NCI-H146 treated with DMSO at 0.1 percent for 48 hours (cell line): ENCODE data around the gene SCFD2.
A peak's percentile ranks its signal among the peaks of the same experiment; 100 is the strongest.
"Not testable (repeated sequence)": the region's sequence is repeated elsewhere in the genome, so short reads cannot be mapped to it uniquely, and the experiment has no call there.

Source experiments
- DNase-seq: peaks from one replicate; lab custom pipeline; 2025; ENCODE audit not compliant: unreplicated experiment; lab: John Stamatoyannopoulos, UW

SCFD2 gene

DNA sequence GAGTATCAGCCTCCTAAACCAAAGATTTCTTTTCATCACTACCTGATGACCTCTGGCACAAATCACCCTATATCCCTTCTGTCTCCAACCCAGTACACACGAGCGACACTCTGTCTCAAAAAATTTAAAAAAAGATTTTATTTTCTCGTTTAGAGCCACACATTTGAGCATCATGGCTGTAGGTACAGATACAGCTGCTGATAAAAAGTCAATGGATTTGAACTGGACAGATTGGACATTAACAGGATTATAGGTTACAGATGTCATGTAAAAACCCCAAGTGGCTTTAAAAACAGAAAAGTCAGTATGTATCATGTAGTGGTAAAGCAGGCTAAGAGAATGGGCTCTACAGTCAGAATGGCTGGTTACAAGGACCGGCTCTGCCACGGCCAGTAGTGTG, 171.1 kb downstream of the SCFD2 start:
- no peak for DNase-seq

GRCh38 chr4:53193111-53193510, 172.8 kb downstream of the SCFD2 start:
- DNase-seq = no peak

DNA sequence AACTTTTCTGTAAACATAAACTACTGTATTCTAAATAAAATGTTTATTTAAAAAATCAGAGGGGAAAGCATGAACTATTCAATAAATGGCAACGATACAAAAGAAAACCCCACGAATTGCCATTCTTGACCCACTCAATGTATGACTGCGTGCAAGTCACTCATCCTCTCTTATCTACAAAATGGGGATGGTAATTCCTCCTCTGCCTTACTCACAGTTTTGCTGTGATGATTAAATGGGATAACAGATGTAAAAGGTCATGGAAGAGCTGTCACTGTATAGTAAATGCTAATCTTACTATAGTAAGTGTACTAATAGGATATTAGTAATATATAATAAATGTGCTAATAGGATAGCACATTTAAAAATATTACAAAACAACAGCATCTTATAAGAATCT, 173.4 kb downstream of the SCFD2 start:
- no peak for DNase-seq

DNA sequence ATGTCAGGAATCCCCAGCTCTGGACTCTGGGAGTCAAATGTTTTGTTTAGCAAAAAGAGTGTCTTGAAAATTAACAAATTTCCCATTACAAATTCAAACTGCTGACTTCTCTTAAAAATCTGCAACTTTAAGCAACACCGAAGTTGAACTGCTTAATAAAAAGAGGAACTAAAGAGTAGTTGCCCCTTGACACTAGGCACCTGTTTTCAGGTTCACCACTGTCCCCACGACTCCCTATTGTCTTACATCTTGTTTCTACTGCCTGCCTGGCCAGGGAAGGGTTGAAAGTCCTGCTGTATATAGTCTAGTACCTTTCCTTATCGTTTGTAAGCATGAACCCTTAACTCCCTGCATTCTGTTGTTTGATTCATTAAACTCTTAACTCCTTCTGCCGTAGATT, 173.9 kb downstream of the SCFD2 start:
- DNase-seq = no peak

DNA sequence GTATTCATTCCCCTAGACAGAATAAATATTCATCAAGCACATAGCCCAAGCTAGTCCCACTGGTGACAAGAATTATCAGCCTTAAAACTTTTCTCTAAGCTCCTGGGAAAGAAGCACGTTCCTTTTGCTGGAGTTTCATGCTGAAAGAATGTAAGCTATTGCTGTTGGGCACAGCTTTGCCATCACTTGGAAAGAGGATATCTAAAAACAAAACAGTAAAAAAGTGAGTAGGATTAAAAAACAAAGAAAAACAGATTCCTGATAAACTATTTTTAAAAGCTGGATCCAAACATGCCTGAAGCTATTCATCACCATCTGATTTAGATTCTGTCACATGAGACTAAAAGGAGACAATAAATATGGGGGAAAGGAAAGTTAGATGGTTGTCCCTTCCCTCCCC, 176.8 kb downstream of the SCFD2 start:
- DNase-seq = no peak

DNA sequence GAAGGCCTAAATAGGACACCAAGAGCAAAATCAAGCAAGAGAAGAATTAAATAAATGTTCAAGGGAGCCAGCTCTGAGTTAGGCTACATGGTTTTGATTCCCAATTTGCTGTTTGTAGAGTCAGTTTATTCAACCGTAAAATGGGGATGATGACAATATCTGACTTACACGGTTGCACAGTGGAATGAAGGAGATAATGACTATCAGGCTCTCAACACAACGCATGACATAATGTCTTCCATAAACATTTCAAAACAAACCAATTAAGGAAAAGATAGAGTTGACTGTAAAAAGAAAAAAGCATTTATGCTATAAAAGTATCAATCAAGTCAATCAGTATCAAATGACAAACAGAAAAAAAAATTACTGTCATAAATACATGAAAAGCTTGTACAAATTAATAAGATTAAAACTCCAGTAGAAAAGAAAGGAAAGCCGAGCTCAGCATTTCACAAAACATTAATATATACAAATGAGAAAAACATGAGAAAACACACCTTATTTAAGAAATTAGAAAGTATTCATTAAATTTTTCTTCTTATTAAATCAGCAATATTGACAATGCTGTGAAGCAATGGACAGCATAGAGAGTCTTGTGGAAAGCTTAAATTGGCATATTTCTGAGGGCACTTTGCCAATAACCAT, 179.0 kb downstream of the SCFD2 start:
- peak; percentile 76 for DNase-seq

- DNase-seq = no peak
Measured at GRCh38 chr4:53185869-53186585, 179.8 kb downstream of the SCFD2 start.

DNA sequence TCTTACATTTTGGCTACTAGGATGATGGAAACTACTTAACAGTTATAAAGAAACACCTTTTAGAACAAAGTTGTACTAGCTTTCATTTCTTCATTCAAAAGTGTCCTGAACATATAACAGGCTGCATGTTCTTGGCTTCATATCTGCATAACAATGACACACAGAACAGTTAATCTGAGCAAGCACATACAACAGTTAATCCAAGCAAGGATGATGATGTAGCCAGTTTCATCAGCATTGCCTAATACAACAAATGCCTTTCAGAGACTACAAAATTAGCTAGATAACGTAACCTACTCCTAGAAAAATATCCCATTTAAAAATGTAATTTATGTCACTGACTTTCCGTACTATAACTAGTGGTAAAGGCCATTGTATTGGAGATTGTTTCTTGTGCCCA, 182.1 kb downstream of the SCFD2 start:
- DNase-seq = no peak

DNA sequence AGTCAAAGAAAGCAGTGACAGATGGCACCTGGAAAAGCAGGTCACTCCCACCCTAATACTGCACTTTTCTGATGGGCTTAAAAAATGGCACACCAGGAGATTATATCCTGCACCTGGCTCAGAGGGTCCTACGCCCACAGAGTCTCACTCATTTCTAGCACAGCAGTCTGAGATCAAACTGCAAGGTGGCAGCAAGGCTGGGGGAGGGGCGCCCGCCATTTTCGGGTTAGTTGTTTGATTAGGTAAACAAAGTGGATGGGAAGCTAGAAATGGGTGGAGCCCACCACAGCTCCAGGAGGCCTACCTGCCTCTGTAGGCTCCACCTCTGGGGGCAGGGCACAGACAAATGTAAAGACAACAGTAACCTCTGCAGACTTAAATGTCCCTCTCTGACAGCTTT, 188.1 kb downstream of the SCFD2 start:
- not testable (repeated sequence) for DNase-seq

DNA sequence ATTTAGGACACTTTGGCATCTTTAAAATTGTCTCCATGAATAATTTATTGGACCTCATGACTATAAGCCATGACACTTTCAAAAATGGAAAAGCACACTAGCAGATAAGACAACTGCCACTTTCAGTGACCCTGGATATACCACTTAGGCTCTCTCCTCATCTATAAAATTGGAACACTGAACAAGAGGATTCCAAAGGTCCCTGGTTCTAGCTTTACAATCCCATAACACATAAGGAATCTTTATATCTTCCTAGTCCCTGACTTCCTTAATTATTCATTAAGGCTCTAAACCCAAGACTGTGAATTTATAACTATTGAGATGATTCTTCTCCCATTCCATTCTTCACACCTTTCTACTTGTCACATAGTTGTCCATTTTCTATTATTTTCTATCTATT, 190.2 kb downstream of the SCFD2 start:
- DNase-seq = no peak

DNA sequence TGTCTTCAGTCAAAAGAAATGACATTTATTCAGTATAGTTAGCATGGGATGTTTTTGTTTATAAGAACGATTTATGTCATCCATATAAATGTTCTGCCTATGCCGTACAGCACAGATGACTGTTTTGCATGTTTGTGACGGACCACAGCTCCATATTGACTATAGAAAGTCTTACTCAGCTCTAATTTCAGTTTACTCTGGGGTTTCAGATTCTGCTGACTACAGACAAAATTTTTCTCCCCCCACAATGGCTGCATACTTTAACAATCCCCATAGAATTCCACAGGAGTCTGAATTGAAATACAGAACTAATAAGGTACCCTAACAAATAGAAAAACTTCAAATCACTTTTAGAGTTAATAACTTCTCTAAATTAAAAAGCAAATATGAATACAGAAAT, 191.0 kb downstream of the SCFD2 start:
- DNase-seq = no peak

DNA sequence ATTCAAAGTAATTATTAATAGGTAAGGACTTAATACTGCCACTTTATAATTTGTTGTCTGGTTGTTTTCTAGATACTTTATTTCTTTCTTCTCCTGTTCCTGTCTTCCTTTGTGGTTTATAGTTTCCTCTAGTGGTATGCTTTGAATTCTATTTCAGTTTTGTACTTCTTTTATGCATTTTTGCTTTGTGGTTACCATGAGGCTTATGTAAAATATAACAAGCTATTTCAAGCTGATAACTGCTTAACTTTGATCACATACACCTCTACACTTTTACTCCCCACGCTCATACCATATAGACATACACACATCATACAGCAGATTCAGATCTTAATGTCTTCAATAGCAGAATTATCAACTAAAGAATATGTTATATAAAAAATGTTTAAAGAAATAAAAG, 192.3 kb downstream of the SCFD2 start:
- DNase-seq = no peak

GRCh38 chr4:53171797-53172196, 194.1 kb downstream of the SCFD2 start:
- DNase-seq = no peak

DNA sequence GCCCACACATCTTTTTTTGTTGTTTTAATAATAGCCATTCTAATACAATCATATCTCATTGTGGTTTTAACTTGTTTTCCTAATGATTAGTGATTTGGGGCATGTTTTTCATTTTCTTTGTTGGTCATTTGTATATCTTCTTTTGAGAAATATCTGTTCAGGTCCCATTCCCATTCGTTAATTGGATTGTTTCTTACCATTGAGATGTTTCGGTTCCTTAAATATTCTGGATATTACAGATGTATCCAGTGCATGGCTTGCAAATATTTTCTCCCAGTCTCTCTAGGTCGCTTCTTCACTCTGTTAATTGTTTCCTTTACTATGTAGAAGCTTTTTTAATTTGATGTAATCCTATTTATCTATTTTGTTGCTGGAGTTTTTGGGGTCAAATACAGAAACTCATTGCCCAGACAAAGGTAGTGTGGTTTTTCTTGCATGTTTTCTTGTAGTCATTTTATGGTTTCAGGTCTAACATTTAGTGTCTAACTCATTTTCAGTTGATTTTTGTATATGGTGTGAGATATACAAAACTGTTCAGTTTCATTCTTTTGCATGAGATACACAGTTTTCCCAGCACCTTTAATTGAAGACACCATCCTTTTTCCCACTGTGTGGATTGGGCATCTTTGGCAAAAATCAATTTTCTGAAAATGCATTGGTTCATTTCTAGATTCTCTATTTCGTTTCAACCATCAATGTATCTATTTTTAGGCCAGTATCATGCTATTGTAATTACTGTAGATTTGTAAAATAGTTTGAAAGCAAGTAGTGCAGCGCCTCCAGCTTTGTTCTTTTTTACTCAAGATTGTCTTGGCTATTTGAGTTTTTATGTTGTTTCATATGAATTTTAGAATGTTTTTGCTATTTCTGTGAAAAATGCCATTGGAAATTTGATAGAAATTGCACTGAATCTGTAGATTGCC, 195.9 kb downstream of the SCFD2 start:
- no peak for DNase-seq

- no peak for DNase-seq
Measured at GRCh38 chr4:53168228-53168627, 197.6 kb downstream of the SCFD2 start.

GRCh38 chr4:53162969-53163368, 202.9 kb downstream of the SCFD2 start:
- no peak for DNase-seq

DNA sequence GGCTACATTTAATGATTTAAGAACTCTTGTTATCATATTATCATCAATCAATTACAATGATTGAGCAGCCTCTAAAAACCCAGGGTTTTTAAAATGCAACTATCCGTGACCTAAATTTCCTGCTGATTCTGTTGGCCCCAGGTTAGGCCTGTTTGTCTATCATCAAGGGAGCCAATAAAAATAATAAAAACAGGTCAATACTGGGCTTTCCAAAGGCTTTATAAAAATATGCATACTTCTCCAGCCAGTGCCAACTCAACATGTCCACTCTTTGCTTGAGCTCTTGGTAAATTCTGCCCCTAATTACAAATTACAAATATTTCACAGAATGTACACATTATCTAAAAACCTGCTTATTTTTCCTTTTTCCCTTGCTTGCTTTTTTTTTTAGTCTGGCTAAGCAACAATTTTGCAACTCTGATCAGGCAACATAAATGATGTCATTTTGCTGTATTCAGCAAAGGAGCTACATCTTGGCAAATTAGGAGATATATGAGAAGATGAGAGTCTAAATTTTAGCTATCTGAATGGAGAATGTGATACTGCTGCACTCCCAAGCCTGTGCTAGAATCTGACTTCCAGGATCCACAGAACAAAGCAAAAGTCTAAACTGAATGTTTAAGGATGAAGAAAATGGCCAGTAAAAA, 204.0 kb downstream of the SCFD2 start:
- DNase-seq = peak; percentile 46

DNA sequence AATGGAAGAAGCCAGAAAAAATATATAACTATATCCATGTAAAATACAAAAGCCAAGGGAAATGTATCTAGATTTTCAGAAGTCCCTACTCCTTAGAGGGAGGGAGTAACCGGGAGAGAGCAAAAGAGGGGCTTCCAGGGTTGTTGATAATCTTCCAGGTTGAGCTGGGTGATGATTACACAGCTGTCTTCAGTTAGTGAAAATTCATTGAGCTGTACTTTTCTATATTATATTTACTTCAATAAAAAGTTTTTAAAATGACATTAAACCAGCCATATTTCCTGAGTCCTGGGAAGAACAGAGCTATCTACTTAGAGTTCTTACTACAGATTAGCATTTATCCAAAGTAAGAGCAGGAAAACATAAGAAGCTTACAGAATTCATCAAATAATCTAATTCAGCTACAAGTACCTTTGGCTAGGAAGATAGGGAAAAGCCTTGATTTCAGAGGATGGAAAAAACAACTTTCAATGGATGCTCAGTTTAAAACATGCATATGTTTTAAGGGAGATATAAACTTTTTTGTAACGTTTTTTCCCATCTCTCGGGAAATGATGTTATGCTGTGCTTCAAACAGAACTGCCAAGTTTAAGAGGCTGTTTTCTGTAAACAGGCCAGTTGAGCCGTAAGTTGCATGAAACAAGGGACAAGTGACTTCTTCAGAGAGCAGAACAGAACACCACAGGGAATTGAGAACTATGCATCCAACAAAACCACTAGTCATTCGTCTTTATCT, 204.6 kb downstream of the SCFD2 start:
- DNase-seq = peak; percentile 46

DNA sequence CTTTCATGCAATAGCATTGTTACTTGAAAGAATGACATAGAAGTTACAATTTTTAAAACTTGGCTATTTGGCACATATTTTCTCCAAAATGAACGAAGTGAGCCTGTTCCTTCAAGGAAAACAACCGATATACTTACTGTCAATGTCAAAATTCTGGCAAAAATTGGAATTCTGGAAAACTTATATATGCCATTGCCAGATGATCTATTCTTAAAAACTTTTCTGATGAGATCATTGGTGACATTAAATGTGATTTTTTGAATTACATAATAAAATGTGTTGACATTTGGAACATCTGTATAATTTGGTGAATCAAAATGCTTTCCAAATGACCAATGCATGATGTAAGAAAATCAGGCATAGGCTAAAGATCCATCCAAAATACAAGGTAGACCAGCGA, 209.0 kb downstream of the SCFD2 start:
- DNase-seq = no peak

DNA sequence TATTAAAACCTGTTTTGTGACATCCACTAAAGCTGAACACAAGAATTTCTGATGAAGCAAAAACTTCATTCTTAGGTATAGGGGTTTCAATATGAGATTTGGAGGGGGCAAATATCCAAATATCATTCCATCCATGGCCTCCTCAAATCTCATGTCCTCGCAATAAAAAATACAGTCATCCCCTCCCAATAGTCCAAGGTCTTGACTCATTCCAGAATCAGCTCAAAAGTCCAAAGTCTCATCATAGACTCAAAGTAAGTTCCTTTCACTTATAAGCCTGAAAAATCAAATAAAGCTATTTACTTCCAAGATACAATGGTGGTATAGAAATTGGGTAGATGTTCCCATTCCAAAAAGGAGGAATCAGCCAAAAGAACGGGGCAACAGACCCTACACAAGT, 213.4 kb downstream of the SCFD2 start:
- DNase-seq = no peak

DNA sequence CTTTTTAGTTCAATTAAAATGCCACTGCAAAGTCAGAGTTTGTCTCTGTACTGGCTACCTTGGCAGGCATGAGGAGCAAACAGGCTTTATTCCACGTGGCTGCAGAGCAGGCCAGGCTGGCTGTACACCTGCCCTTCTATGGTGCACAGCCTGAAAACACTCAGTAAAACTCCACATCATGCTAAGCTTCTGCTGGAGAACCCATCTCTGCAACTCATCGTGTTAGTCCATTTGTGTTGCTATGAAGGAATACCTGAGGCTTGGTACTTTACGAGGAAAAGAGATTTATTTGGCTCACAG, 214.4 kb downstream of the SCFD2 start:
- no peak for DNase-seq
